Stomach (tissue), 9 donors: ENCODE measurements around the gene ERFL. TPM values are rescaled to one million over a fixed set of nuclear protein-coding genes. Genes with fewer than 3 reads are reported as not detected.

Source experiments
- DNase-seq, 2 donors: peaks; one replicate each; pipeline versions ENCODE4 v3.0.0 to v3.0.0-alpha.2; 2013 to 2019
- H3K27ac ChIP-seq, 5 donors: fragments of 200-600 bp in 4 of 5; sonication (generic) in 4 of 5; one replicate each; pipeline ENCODE4 v1.5.1; 2013 to 2019; ENCODE audit warnings: mild to moderate bottlenecking in 1 of 5, moderate library complexity in 1 of 5
- H3K27me3 ChIP-seq, 3 donors: fragments of 200-600 bp; sonication (generic); one replicate each; pipeline ENCODE4 v1.5.1; 2017 to 2019; ENCODE audit warnings: mixed run types in 1 of 3
- H3K36me3 ChIP-seq, 4 donors: fragments of 200-600 bp; sonication (generic); 1 replicate in 3 of 4; 2 replicates in 1 of 4; pipeline ENCODE4 v1.5.1; 2016 to 2019
- H3K4me1 ChIP-seq, 4 donors: fragments of 200-600 bp; sonication (generic); one replicate each; pipeline ENCODE4 v1.5.1; 2016 to 2019
- H3K4me3 ChIP-seq, 4 donors: fragments of 200-600 bp; sonication (generic) in 3 of 4; one replicate each; pipeline ENCODE4 v1.5.1; 2016 to 2019; ENCODE audit warnings: mild to moderate bottlenecking in 1 of 4
- H3K9me3 ChIP-seq, 4 donors: fragments of 200-600 bp; sonication (generic); one replicate each; pipeline ENCODE4 v1.5.1; 2016 to 2019
- CTCF ChIP-seq, 7 experiments: fragments of 450-650 bp in 4 of 7; fragments of 200-600 bp in 3 of 7; sonication (generic) in 3 of 7; IDR thresholded peaks; one replicate each; pipeline ENCODE4 v1.5.1; 2016 to 2019; ENCODE audit warnings: antibody characterized with exemption in 7 of 7, control low read depth in 2 of 7, mild to moderate bottlenecking in 1 of 7
- EP300 ChIP-seq: sonication (generic); formaldehyde crosslinking; IDR thresholded peaks from one replicate; pipeline ENCODE4 v1.6.1; 2017; ENCODE audit warnings: antibody characterized with exemption
- POLR2A ChIP-seq, 4 donors: fragments of 450-650 bp; IDR thresholded peaks; one replicate each; pipeline ENCODE4 v1.6.1; 2016; ENCODE audit warnings: antibody characterized with exemption in 4 of 4, control low read depth in 2 of 4, mild to moderate bottlenecking in 1 of 4, moderate library complexity in 1 of 4
- POLR2AphosphoS5 ChIP-seq, 3 donors: sonication (generic); formaldehyde crosslinking; IDR thresholded peaks; one replicate each; pipeline ENCODE4 v1.6.1; 2016; ENCODE audit warnings: antibody characterized with exemption in 3 of 3
- WGBS, 5 donors: extraction: QIAGEN DNeasy Blood & Tissue Kit in 3 of 5; methylation state at CpG; one replicate each; pipeline versions ENCODE4 v1.1.5 to v1.1.7; 2013 to 2018; 5-methylcytosine and 5-hydroxymethylcytosine counted together
- intact Hi-C: fragments of 100-400 bp; cut with DNase I; formaldehyde crosslinking; loops from one replicate; pipeline ENCODE4 v1.15.1; 2023; ENCODE audit warnings: low total_unique reads
- polyA plus RNA-seq, 3 donors: library from polyadenylated mRNA; stranded (reverse); fragments of 200-250 nt; gene quantifications; one replicate each; pipeline ENCODE4 v1.2.3, GENCODE V29; 2013
- total RNA-seq, 5 donors: library from RNA; depleted of rRNA; stranded (reverse); fragments of >200 nt; gene quantifications; one replicate each; pipeline versions ENCODE4 v1.1.0 to v1.2.3, GENCODE V29; 2014 to 2016
- donor health status: healthy with polysubstance abuse.
- donor health status: Bipolar disorder and iron deficiency.
- donor health status: healthy.

The ERFL gene
- total and polyA plus RNA-seq, 8 donors = 0.25 TPM; not detected in 7

DNA sequence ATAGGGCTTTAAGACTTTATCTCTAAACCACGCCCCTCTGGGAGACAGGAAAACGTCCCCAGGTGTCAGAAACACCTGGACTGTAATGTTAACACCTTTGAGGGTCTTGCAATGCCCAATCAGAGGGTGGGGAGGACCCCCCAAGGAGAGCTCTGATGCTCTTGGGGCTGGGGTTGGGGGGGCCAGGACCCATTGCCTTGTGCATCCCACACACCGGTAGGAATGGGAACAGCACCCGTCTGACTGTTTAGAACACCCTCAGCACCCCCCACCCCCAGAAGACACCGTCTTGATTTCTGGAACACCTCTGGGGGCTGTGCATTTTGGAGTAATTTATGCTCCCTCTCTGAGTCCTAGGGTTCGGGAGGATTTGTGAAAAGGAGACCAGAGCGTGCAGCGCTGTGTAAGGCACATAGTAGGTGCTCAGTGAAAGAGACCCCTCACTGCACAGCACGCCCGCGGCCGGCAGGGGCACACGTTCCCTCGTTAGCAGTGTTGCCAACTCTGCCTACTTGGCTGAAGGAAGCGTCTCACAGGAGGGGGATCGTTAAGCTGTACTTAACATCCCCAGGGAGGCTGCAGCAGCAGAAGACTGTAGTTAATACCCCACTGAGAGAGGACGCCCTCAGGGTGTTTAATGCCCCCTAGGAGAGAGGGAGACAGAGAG, 2.8 kb upstream of the ERFL start:
- Histone ChIP-seq H3K27me3 (peaks cover 20 to 100% (median 76%) of the 10 kb centered on the region in 3 donors), H3K4me3 (no peak overlapping the region), H3K9me3 (no peaks in the 10 kb centered on the region), H3K27ac (no peak overlapping the region), H3K4me1 (peaks cover 27 to 48% (median 31%) of the 10 kb centered on the region in 4 donors), H3K36me3 (no peaks in the 10 kb centered on the region)
- no peak for DNase-seq
- 15 to 26% (median 22%) methylated on average over 16 to 17 of the region's 17 CpGs for WGBS, 5 donors
- intact Hi-C loops = loop anchor here (10.0 kb wide), 1 partner anchor 56 kb away; the partner anchor contains the start of gene CD79A
- no peak for TF ChIP-seq POLR2A (IDR thresholded peaks at IDR 0.05)
- TF ChIP-seq EP300 = no peak
- no peak for TF ChIP-seq CTCF (IDR thresholded peaks at IDR 0.05)
- TF ChIP-seq POLR2AphosphoS5 (IDR thresholded peaks at IDR 0.05) = no peak

- Histone ChIP-seq H3K4me3 (no peak overlapping the region), H3K9me3 (no peaks in the 10 kb centered on the region), H3K4me1 (peaks cover 22 to 41% (median 25%) of the 10 kb centered on the region in 4 donors), H3K36me3 (no peaks in the 10 kb centered on the region), H3K27me3 (peaks cover 14 to 100% (median 76%) of the 10 kb centered on the region in 3 donors), H3K27ac (no peak overlapping the region)
- WGBS, 5 donors = 16 to 34% (median 30%) methylated on average over 7 of the region's 7 CpGs
- DNase-seq = no peak
- intact Hi-C loops = loop anchor here (10.0 kb wide), 1 partner anchor 56 kb away; the partner anchor contains the start of gene CD79A
- TF ChIP-seq POLR2AphosphoS5 (IDR thresholded peaks at IDR 0.05) (no peak), CTCF (IDR thresholded peaks at IDR 0.05) (no peak), EP300 (no peak), POLR2A (IDR thresholded peaks at IDR 0.05) (no peak)
Observed at GRCh38 chr19:41930322-41930722, 2.1 kb upstream of the ERFL start.

DNA sequence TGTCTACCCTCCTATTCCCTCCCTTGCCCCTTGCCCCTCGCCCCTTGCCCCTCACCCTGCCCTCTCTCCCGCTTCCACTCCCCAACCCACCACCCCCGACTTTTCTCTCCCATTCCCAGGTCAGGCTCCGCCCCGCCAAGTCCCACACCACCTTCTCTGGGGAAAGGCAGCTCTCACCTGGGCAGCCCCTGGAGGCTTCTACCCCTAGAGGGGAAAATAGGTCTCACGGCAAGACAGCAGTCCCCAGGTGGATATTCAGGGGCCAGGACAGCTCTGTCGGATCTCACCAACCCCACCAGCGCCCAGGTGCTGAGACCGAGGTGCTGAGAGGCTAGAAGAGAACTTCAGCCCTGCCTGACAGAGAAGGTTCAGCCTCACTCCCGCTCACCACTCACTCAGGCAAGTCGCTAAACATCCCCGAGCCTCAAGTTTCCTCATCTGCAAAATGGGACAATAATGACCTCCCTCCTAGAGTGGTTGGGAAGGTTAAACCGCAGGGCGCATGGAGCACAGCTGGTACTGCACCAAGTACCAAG, 1.4 kb upstream of the ERFL start:
- H3K9me3 ChIP-seq = no peaks in the 10 kb centered on the region
- WGBS, 5 donors = 18 to 45% (median 41%) methylated on average over 10 to 14 of the region's 14 CpGs
- H3K27me3 ChIP-seq = peaks cover 13 to 100% (median 80%) of the 10 kb centered on the region in 3 donors
- H3K4me3 ChIP-seq = peak overlapping the region in 1 of 4 donors; percentile 64
- no peaks in the 10 kb centered on the region for H3K36me3 ChIP-seq
- no peak for DNase-seq
- peaks cover 20 to 34% (median 22%) of the 10 kb centered on the region in 4 donors for H3K4me1 ChIP-seq
- H3K27ac ChIP-seq = no peak overlapping the region
- TF ChIP-seq POLR2A (IDR thresholded peaks at IDR 0.05) (no peak), EP300 (no peak), POLR2AphosphoS5 (IDR thresholded peaks at IDR 0.05) (no peak)
- intact Hi-C loops = loop anchor here (10.0 kb wide), 1 partner anchor 55 kb away; the partner anchor contains the start of gene CD79A

- H3K27me3 ChIP-seq = peaks cover 13 to 100% (median 86%) of the 10 kb centered on the region in 3 donors
- peaks cover 20 to 34% (median 22%) of the 10 kb centered on the region in 4 donors for H3K4me1 ChIP-seq
- intact Hi-C loops = no loop called here
- no peaks in the 10 kb centered on the region for H3K9me3 ChIP-seq
- H3K4me3 ChIP-seq = peak overlapping the region; percentile 45 to 64 (median 47)
- TF ChIP-seq EP300 = no peak
- no peak for TF ChIP-seq POLR2AphosphoS5 (IDR thresholded peaks at IDR 0.05)
- TF ChIP-seq POLR2A (IDR thresholded peaks at IDR 0.05) = no peak
- no peak for TF ChIP-seq CTCF (IDR thresholded peaks at IDR 0.05)
- 1 to 5% (median 4%) methylated on average over 23 to 29 of the region's 29 CpGs for WGBS, 5 donors
- H3K36me3 ChIP-seq = no peaks in the 10 kb centered on the region
- no peak overlapping the region for H3K27ac ChIP-seq
- peak in 1 of 2 donors; percentile 67 for DNase-seq
Observed at GRCh38 chr19:41928754-41929535, 696 bp upstream of the ERFL start.
